Ectodermal cell (in vitro differentiated cells): ENCODE measurements around the gene GMPR2.

Experiments used
- H3K27ac ChIP-seq: 2 replicates; pipeline ENCODE4 v1.7.0; 2013; ENCODE audit warnings: mild to moderate bottlenecking, low read depth, low read length; ENCODE audit not compliant: insufficient read depth, poor library complexity, severe bottlenecking
- H3K27me3 ChIP-seq: 2 replicates; pipeline ENCODE4 v1.7.0; 2013; ENCODE audit warnings: mild to moderate bottlenecking, low read length; ENCODE audit not compliant: insufficient read depth, control insufficient read depth, poor library complexity, severe bottlenecking
- H3K36me3 ChIP-seq: one replicate; pipeline ENCODE4 v1.7.0; 2013; ENCODE audit warnings: low read length; ENCODE audit not compliant: control insufficient read depth, insufficient read depth
- H3K4me1 ChIP-seq: one replicate; pipeline ENCODE4 v1.7.0; 2013; ENCODE audit warnings: low read length; ENCODE audit not compliant: control insufficient read depth, insufficient read depth
- H3K4me3 ChIP-seq: 2 replicates; pipeline ENCODE4 v1.7.0; 2013; ENCODE audit warnings: low read depth, low read length, control low read depth; ENCODE audit not compliant: insufficient read depth
- H3K9me3 ChIP-seq: 2 replicates; pipeline ENCODE4 v1.7.0; 2013; ENCODE audit warnings: mild to moderate bottlenecking, low read length, moderate library complexity; ENCODE audit not compliant: control insufficient read depth
- WGBS, 2 experiments: methylation state at CpG; one replicate each; pipeline ENCODE4 v1.1.7; 2013; ENCODE audit warnings: missing lambda C conversion rate in 2 of 2; 5-methylcytosine and 5-hydroxymethylcytosine counted together

GMPR2 gene

GRCh38 chr14:24260026-24260779 lies 27.5 kb downstream of the GMPR2 start:
- Histone ChIP-seq H3K9me3 (no peaks in the 10 kb centered on the region), H3K27ac (no peak overlapping the region), H3K27me3 (no peaks in the 10 kb centered on the region), H3K4me1 (no peaks in the 10 kb centered on the region), H3K36me3 (no peaks in the 10 kb centered on the region), H3K4me3 (no peak overlapping the region)
- WGBS, 2 experiments = 88 to 90% methylated on average over 16 of the region's 16 CpGs

- no peaks in the 10 kb centered on the region for H3K27me3 ChIP-seq
- WGBS, 2 experiments = 85 to 91% methylated on average over 4 of the region's 4 CpGs
- H3K9me3 ChIP-seq = no peaks in the 10 kb centered on the region
Observed at GRCh38 chr14:24260780-24261157, 28.0 kb downstream of the GMPR2 start.

GRCh38 chr14:24261256-24261968 lies 28.7 kb downstream of the GMPR2 start:
- no peak overlapping the region for H3K27ac ChIP-seq

More at GRCh38 chr14:24260780-24261157, 28.0 kb downstream of the GMPR2 start:
- no peaks in the 10 kb centered on the region for H3K36me3 ChIP-seq
- no peaks in the 10 kb centered on the region for H3K4me1 ChIP-seq
- H3K4me3 ChIP-seq = no peak overlapping the region
- no peak overlapping the region for H3K27ac ChIP-seq

GRCh38 chr14:24261969-24262327 lies 29.2 kb downstream of the GMPR2 start:
- Histone ChIP-seq H3K4me3 (no peak overlapping the region), H3K27ac (no peak overlapping the region), H3K9me3 (no peaks in the 10 kb centered on the region), H3K27me3 (no peaks in the 10 kb centered on the region), H3K4me1 (no peaks in the 10 kb centered on the region), H3K36me3 (no peaks in the 10 kb centered on the region)
- 92 to 93% methylated on average over 19 of the region's 19 CpGs for whole genome bisulfite sequencing, 2 experiments

More at GRCh38 chr14:24261256-24261968, 28.7 kb downstream of the GMPR2 start:
- Histone ChIP-seq H3K36me3 (no peaks in the 10 kb centered on the region), H3K9me3 (no peaks in the 10 kb centered on the region), H3K27me3 (no peaks in the 10 kb centered on the region), H3K4me1 (no peaks in the 10 kb centered on the region), H3K4me3 (no peak overlapping the region)
- whole genome bisulfite sequencing, 2 experiments = 93% methylated on average over 20 of the region's 20 CpGs

GRCh38 chr14:24262821-24263733 lies 30.3 kb downstream of the GMPR2 start, which contains the start of gene TGM1:
TSS of gene TGM1 (minus strand) at chr14:24263177. CDS start at chr14:24262352, 825 bp downstream.
- no peaks in the 10 kb centered on the region for H3K9me3 ChIP-seq
- no peaks in the 10 kb centered on the region for H3K36me3 ChIP-seq
- H3K27ac ChIP-seq = no peak within 1 kb of the TSS
- no peaks in the 10 kb centered on the region for H3K27me3 ChIP-seq
- no peaks in the 10 kb centered on the region for H3K4me1 ChIP-seq
- WGBS, 2 experiments = 82 to 84% methylated on average over 14 of the region's 14 CpGs
- no peak within 1 kb of the TSS for H3K4me3 ChIP-seq

GRCh38 chr14:24263848-24264247 lies 31.1 kb downstream of the GMPR2 start:
- Histone ChIP-seq H3K27ac (no peak overlapping the region), H3K36me3 (no peaks in the 10 kb centered on the region), H3K9me3 (no peaks in the 10 kb centered on the region), H3K4me1 (no peaks in the 10 kb centered on the region), H3K4me3 (no peak overlapping the region), H3K27me3 (no peaks in the 10 kb centered on the region)
- WGBS, 2 experiments = 84 to 92% methylated on average over 6 of the region's 6 CpGs

GRCh38 chr14:24264298-24264697 lies 31.6 kb downstream of the GMPR2 start:
- H3K27me3 ChIP-seq = no peaks in the 10 kb centered on the region
- no peaks in the 10 kb centered on the region for H3K36me3 ChIP-seq
- no peaks in the 10 kb centered on the region for H3K9me3 ChIP-seq
- 88 to 89% methylated on average over 6 of the region's 6 CpGs for WGBS, 2 experiments
- no peak overlapping the region for H3K4me3 ChIP-seq
- H3K27ac ChIP-seq = no peak overlapping the region
- H3K4me1 ChIP-seq = no peaks in the 10 kb centered on the region

GRCh38 chr14:24266344-24267244 lies 33.9 kb downstream of the GMPR2 start:
- no peaks in the 10 kb centered on the region for H3K27me3 ChIP-seq
- H3K9me3 ChIP-seq = no peaks in the 10 kb centered on the region
- 93 to 94% methylated on average over 18 of the region's 18 CpGs for WGBS, 2 experiments
- no peak overlapping the region for H3K27ac ChIP-seq
- H3K4me1 ChIP-seq = no peaks in the 10 kb centered on the region
- no peak overlapping the region for H3K4me3 ChIP-seq
- no peaks in the 10 kb centered on the region for H3K36me3 ChIP-seq

- Histone ChIP-seq H3K27ac (no peak overlapping the region), H3K4me1 (no peaks in the 10 kb centered on the region), H3K4me3 (no peak overlapping the region), H3K27me3 (no peaks in the 10 kb centered on the region), H3K36me3 (no peaks in the 10 kb centered on the region), H3K9me3 (no peaks in the 10 kb centered on the region)
- 94 to 95% methylated on average over 9 of the region's 9 CpGs for WGBS, 2 experiments
Observed at GRCh38 chr14:24267516-24267915, 34.8 kb downstream of the GMPR2 start.
